ENCODE measurements around the gene GANC.
A peak's percentile ranks its signal among the peaks of the same experiment; 100 is the strongest.

The GANC gene

DNA sequence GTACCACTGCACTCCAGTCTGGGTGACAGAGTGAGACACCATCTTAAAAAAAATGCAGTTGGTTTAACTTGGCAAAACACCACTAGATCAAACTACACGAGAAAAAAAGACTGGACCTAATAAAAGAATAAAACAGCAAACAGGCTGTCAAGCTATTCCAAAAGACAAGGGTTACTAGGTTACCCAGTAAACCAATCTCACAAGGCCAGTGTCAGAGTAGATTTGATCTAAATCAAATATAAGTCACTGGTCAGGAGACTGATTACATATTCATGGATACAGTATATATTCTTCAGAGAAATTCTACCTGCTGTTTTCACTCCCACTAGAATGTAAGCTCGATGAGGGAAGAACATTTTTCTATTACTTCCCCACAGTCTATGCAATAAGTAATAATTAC, 2.5 kb upstream of the GANC start:
- Histone ChIP-seq H3K4me1 (no peaks in the 10 kb centered on the region), H3K36me3 (peaks cover 31% of the 10 kb centered on the region), H3K27me3 (no peaks in the 10 kb centered on the region), H3K4me3 (ENCODE audit: low read depth, low read length) (no peak overlapping the region), H3K9me3 (no peaks in the 10 kb centered on the region)
- TF ChIP-seq, protein P1, sequence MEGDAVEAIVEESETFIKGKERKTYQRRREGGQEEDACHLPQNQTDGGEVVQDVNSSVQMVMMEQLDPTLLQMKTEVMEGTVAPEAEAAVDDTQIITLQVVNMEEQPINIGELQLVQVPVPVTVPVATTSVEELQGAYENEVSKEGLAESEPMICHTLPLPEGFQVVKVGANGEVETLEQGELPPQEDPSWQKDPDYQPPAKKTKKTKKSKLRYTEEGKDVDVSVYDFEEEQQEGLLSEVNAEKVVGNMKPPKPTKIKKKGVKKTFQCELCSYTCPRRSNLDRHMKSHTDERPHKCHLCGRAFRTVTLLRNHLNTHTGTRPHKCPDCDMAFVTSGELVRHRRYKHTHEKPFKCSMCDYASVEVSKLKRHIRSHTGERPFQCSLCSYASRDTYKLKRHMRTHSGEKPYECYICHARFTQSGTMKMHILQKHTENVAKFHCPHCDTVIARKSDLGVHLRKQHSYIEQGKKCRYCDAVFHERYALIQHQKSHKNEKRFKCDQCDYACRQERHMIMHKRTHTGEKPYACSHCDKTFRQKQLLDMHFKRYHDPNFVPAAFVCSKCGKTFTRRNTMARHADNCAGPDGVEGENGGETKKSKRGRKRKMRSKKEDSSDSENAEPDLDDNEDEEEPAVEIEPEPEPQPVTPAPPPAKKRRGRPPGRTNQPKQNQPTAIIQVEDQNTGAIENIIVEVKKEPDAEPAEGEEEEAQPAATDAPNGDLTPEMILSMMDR (IDR thresholded peaks at IDR 0.05; ENCODE audit: low read depth, low read length), result no peak
- no peak for DNase-seq

DNA sequence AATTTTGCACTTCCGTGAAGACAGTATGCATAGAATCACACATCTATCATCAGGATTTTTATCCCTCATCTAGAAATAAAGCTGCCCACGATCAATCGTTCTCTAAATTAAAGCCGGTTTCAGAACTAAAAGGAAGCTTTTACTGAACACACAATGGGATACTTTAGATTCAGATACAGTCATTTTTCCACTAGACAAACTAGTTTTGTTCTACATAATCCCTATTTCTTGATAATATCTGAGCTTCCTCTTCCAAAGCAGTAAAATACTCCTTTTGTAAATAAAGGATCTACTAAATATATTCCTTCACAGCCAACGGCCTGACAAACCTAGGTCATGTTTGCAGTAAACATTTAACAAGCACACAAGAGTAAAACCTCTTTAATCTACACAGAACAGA, 2.0 kb upstream of the GANC start:
- no peaks in the 10 kb centered on the region for H3K27me3 ChIP-seq
- no peak for DNase-seq
- no peaks in the 10 kb centered on the region for H3K9me3 ChIP-seq
- H3K36me3 ChIP-seq, result peaks cover 26% of the 10 kb centered on the region
- no peaks in the 10 kb centered on the region for H3K4me1 ChIP-seq
- H3K4me3 ChIP-seq (ENCODE audit: low read depth, low read length), result no peak overlapping the region
- TF ChIP-seq, protein P1 (IDR thresholded peaks at IDR 0.05; ENCODE audit: low read depth, low read length), result no peak

DNA sequence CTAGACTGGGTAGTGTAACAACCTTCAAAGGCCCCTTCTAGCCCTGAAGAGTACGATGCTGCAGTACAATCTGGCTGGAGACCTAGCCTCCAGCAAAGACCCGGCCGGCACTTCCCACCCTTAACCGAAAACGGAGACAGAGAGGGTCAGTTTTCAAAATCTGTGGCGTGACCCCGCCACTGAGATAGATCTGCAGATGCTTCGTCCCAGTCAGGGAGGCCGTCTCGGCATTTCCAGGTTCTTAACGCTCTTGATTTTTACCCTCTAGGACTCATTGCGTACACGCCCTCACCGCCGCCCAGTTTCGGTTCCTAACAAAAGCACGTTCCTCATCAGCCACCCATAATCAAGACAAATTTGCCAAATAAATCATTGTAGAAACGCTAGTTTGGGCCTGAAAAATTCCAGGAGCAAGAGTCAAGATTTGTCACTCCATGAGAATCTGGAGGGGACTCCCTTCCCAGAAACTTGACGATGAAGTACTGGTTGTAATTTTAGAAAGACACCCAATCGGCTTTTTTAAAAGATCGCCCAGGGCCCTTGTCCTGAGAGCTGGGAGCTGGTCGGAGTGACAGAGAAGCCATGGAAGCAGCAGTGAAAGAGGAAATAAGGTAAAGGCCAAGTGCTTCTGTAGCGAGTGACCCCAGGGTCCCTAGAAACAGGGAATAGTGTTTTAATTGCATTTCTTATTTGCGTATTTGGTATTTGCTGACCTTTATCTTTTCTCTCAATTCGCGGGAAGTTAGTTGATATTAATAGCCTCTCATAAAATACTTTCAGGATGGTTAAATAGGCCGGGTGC, 1.1 kb downstream of the GANC start:
- Histone ChIP-seq H3K36me3 (peaks cover 4% of the 10 kb centered on the region; the same call in 1 of the 2 replicates), H3K4me3 (ENCODE audit: low read depth, low read length) (peak overlapping the region; percentile 74), H3K27me3 (no peaks in the 10 kb centered on the region), H3K4me1 (no peaks in the 10 kb centered on the region), H3K9me3 (no peaks in the 10 kb centered on the region)
- DNase-seq, result peak; percentile 31
- TF ChIP-seq, protein P1 (IDR thresholded peaks at IDR 0.05; ENCODE audit: low read depth, low read length), result no peak

DNA sequence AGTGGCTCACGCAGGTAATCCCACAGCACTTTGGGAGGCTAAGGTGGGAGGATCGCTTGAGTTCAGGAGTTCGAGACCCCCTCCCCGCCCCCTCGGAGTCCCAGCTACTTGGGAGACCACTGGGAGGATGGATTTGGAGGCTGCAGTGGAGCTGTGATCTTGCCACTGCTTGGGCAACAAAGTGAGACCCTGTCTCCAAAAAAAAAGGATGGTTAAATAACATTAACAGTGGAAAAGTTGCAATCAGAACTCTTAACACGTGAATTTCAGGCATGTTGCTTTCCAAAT, 1.6 kb downstream of the GANC start:
- no peak for DNase-seq
- TF ChIP-seq, protein P1 (IDR thresholded peaks at IDR 0.05; ENCODE audit: low read depth, low read length), result no peak
- Histone ChIP-seq H3K4me3 (ENCODE audit: low read depth, low read length) (peak overlapping the region; percentile 74), H3K4me1 (no peaks in the 10 kb centered on the region), H3K9me3 (no peaks in the 10 kb centered on the region), H3K27me3 (no peaks in the 10 kb centered on the region), H3K36me3 (peaks cover 4% of the 10 kb centered on the region; the same call in 1 of the 2 replicates)

DNA sequence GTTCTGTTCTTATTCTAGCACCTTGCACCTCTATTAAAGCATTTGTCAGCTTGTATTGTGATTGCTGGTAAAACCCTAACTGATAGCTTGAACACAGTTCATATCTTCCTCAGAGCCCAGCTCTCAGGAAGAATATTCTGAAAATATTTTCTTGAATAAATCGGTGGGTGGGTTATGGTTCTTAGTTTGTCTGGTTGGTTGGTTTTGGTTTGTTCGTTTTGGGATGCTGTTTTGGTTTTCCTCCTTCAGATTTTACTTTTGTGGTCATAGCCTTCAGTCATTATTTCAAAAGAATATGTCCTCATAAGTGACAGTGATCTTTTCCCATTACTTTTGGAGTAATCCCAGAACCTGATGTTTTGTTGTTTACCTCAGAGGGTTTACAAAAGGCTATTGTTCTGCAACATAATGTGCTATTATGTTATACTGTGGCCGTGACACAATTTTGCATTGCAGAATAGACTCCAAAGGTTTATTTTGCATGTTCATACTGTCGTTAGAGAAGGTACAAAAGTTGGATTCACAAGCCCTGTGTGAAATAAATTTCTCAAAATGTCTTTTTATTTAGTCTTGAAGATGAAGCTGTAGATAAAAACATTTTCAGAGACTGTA, 2.9 kb downstream of the GANC start:
- no peak for DNase-seq
- Histone ChIP-seq H3K4me3 (ENCODE audit: low read depth, low read length) (no peak overlapping the region), H3K9me3 (no peaks in the 10 kb centered on the region), H3K36me3 (no peaks in the 10 kb centered on the region; the same call in 1 of the 2 replicates), H3K27me3 (no peaks in the 10 kb centered on the region), H3K4me1 (no peaks in the 10 kb centered on the region)
- TF ChIP-seq, protein P1 (IDR thresholded peaks at IDR 0.05; ENCODE audit: low read depth, low read length), result no peak

DNA sequence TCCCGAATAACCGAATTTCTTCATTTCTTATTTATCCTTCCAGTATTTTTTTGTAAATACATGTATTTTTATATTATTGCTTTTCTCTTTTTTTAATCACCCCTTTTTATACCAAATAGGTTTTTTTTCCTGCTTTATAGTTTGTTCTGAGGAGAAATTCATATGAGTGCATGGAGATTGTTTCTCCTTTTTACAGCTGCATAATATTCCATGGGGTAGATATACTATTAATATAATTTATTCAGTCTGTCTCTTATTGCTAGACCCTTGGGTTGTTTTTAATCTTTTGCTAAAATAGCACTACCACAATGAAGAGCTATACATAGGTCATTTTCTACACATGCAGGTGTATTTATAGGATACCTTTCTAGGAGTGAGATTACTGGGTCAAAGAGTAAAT, 3.8 kb downstream of the GANC start:
- Histone ChIP-seq H3K36me3 (no peaks in the 10 kb centered on the region; the same call in 1 of the 2 replicates), H3K4me3 (ENCODE audit: low read depth, low read length) (no peak overlapping the region), H3K27me3 (no peaks in the 10 kb centered on the region), H3K9me3 (no peaks in the 10 kb centered on the region), H3K4me1 (no peaks in the 10 kb centered on the region)
- no peak for DNase-seq
- TF ChIP-seq, protein P1 (IDR thresholded peaks at IDR 0.05; ENCODE audit: low read depth, low read length), result no peak

Measured in BE2C (cell line).